NCI-H1092 (cell line): ENCODE results near the gene RTN4R.
"Not testable (repeated sequence)": the region's sequence is repeated elsewhere in the genome, so short reads cannot be mapped to it uniquely, and the experiment has no call there.

Experiments used
- DNase-seq: peaks from one replicate; lab custom pipeline; 2025; lab: John Stamatoyannopoulos, UW

The RTN4R gene

DNA sequence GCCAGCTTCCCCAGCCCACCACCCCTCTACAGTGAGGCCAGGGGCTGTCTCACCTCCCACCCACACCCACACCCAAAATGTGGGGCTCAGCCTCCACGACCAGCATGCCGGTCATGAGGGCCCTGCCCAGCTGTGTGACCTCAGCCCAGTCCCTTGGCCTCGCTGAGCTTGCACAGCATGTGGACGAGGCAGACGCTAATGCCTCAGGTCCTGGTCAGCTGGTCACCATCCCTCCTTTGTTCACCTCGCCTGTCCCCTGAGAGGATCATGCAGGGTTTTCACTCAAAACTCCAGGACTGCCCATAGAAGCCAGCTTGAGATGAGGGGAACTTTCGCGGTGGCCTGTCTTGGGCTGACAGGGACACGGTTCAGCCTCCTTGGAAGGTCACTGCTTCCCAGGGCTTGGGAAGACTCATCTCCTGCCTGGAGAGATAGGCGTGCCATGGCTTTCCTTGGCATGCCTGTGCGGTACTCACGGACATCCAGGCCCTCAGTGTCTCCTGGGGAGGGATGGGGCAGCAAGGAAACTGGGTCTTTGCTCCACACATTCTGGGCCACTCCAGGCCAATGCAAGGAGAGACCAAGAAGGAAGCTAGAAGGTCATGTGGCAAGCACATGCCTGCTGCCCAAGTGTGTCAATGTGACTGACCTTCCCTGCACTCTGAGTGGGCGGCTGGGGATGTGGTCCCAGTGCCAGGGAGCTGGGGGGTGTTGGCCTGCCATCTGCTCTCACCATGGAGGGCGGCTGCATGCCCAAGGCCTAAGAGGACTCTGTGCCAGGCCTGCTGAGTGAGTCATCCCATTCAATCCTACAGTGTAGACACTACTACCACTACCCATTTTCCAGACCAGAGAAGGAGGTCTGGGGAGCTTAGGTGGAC lies 3.2 kb upstream of the RTN4R start:
- no peak for DNase-seq

- not testable (repeated sequence) for DNase-seq
Observed at GRCh38 chr22:20270190-20271113, 2.3 kb upstream of the RTN4R start.

DNA sequence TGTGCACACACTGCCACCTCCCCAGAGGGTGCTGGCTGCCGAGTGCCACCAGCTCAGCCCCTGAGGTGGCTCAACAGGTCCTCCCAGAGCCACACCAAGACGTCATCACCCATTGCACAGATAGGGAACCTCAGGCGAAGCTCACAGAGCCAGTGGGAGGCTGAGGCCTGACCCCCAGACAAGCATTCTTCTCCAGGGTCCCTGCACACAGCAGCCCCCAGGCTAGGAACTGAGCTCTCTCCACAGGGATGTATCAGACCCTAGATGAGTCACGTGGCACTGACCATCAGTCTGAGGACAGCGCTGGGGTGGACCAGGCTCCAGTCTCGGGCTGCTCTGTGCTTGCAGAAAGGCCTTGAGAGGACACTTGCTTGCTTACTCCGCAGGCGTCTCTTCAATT lies 1.6 kb upstream of the RTN4R start:
- not testable (repeated sequence) for DNase-seq

DNA sequence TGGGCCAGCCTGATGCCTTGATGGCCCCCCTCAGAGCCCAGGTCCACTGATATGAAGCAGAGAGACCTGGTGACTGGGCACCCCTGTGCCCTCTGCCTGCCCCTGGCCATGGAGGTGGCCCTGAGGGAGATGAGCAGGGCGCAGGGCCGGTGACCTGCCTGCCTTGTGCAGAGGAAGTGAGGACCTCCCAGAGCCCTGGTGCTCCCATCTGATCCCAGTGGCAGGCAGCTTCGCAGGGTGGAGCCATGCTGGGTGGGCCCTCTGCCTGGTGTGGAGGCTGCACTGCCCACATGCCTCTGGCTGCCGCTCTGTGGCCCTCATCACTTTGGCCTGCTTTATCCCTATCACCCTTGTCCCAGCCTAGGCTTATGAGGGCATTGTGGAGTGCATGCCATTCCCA lies 1.1 kb upstream of the RTN4R start:
- not testable (repeated sequence) for DNase-seq

GRCh38 chr22:20267441-20268278 lies 458 bp downstream of the RTN4R start:
- no peak for DNase-seq

- DNase-seq: not testable (repeated sequence)
Observed at GRCh38 chr22:20266667-20267440, 1.3 kb downstream of the RTN4R start.

DNA sequence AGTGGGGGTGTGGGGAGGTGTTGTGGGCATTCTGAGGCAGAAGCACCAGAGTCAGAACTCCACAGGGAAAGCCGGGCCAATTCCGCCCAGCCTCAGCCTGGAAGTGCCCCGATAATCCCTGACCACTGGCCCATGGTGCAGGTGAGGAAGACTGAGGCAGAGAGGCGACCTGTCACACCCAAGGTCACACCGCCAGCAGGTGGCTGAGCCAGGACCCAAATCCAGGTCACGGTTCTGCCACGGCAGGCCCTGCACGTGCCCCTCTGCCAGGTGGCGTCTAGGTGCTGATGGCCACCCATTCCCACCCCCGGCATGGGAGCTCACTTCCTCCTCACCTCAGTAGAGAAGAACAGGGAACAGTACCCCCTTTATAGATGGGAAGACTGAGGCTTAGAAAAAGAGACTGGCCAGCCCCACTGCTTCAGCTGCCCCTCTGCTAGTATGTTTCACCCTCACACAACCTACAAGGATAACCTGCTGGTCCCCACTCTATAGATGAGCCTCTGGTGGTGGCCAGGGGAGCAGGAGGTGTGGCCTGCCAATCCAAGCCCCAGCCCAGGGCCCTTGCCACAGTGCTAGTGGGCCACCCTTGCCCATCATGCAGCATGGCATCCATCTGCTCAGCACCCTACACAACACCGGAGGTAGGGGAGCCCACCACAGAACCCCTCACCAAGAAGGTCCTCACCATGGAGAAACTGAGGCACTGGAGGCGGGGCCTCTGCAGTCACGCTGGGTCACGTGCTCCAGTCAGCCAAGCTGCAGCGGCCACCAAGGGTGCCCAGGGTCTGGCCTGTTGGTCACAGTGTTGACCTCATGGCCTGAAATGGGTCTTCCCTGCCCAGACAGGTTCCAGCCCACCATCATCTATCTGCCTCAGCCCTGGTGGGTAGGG lies 2.1 kb downstream of the RTN4R start:
- DNase-seq: not testable (repeated sequence)

DNA sequence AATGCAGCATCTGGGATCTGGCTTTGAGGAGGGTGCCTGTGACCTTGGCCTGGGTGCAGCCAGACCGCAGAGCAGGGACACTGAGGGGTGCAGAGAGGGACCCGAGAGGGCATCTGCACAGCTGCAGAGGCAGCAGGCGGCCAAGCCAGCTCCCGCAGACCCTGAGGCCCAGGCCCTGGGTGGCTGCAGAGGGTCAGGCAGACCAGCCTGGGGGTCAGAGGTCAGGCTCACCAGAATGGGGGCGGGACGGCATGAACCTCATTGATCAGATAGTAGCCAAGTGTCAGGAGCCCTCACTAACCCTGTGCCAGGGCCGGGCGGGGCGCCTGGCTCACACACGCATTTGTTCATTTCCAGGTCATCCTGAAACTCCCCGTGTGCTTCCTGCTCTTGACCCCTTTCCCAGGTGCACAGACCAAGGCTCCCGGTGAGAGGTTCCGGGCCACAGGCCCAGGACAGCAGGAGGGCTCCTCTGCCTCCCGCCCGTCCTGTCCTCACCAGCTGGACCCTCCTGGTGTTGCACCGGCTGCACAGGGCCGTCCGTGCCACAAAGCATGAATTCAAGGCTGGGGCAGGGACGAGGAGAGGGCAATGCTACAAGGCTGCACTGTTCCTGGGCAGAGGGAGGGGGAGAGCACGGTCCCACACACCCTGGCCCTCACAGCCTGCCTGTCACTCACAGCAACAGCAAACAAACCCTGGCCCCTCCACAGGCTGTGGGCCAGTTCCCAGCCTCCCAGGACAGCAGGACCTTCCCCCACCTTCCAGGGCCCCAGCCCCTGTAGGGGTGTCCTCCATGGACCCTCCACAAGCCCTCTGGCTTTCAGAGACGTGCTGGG lies 3.3 kb downstream of the RTN4R start:
- DNase-seq: no peak

GRCh38 chr22:20263404-20264281 lies 4.5 kb downstream of the RTN4R start:
- not testable (repeated sequence) for DNase-seq

- no peak for DNase-seq
Observed at GRCh38 chr22:20262582-20263147, 5.5 kb downstream of the RTN4R start.

DNA sequence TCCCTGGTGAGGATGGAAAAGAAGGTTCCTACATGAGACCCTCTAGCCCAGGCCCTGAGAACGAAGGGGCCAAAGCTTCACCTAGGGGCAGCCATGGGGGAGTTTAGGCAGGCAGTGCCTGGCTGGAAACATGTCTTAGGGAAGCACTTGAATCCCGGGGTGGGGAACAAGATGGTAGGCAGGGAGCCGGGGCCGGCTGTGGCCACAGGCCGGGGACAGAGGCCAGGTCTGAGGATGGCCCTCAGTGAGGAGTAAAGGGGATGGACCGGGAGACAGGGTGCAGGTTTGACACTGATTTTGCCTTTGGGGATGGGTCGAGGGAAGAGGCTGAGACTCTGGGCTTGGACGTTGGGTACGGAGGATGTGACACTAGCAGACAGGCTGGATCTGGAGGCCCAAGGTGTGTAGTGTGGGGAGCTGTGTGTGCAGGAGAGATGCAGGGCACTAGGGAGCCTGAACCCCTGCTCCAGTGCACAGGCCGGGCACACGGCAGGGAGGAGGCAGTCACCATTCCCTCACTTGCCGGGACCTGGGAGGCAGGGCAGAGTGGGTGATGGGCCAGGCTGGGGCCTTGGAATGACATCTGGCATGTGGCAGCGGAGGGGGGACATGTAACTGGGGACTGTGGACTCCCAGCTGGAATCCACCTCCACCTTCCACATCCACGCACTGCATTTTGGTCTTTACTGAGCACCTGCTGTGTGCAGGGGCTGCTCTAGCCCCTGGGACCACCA lies 6.1 kb downstream of the RTN4R start:
- DNase-seq: no peak

- no peak for DNase-seq
Observed at GRCh38 chr22:20260071-20260765, 7.9 kb downstream of the RTN4R start.

- no peak for DNase-seq
Observed at GRCh38 chr22:20259327-20259688, 8.8 kb downstream of the RTN4R start.

DNA sequence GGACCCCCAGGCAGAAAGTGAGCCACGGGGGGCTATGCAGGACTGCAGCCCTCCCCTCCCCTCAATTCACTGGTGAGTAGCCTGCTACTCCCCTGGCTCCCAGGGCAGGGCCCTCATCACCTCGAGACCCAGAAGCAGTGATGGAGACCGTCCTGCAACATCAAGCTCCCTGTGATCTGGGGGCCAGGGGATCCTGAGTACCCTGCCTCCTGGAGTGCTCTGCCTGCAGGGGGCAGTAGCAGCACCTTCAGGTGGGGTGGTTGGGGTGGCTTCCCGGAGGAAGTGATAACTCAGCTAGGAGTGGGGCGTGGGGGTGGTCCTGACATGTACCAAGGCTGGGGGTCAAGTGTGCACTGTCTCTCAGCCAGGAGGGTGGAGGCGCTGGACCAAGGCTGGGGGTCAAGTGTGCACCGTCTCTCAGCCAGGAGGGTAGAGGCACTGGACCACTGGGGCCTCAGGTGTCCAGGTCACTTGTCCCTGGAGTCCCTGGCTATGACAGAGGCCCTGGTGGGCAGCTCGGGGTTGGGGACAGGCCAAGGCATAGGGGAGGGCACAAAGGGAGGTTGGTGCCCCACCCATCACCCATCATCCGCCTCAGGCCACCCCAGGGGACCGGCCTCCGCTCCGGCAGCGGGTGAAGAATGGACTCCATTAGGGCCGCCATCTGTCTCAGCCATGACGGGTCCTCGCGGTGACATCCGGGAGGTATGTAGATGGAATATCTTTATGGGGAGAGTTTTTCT lies 9.4 kb downstream of the RTN4R start:
- DNase-seq: no peak

DNA sequence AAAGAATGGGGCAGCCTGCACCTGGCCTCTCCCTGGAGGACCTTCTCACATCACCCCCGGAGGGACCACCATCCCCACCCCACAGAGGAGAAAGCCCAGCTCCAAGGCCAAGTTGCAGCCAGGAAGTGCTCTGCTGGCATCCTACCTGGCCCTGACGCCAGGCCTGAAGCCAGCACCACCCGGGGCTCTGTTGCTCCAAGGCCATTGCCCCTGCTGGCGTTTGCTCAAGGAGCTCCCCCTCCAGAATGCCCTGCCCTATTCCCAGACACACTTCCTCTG lies 10.2 kb downstream of the RTN4R start:
- no peak for DNase-seq
